Ascending aorta (tissue), 2 donors: ENCODE data around the gene TBC1D22B. TPM values are rescaled to one million over a fixed set of nuclear protein-coding genes. Genes with fewer than 3 reads are reported as not detected.
"Not testable (repeated sequence)": the region's sequence is repeated elsewhere in the genome, so short reads cannot be mapped to it uniquely, and the experiment has no call there.

Experiments
- DNase-seq, 2 donors: peaks; one replicate each; pipeline ENCODE4 v3.0.0-alpha.2; 2019; ENCODE audit warnings: low spot score in 2 of 2
- H3K27ac ChIP-seq, 2 donors: fragments of 200-600 bp; sonication (generic); one replicate each; pipeline ENCODE4 v1.5.1; 2016 to 2017; ENCODE audit warnings: mild to moderate bottlenecking in 1 of 2
- H3K27me3 ChIP-seq: fragments of 200-600 bp; sonication (generic); one replicate; pipeline ENCODE4 v1.5.1; 2017
- H3K36me3 ChIP-seq, 2 donors: fragments of 200-600 bp; sonication (generic); one replicate each; pipeline ENCODE4 v1.5.1; 2016
- H3K4me1 ChIP-seq, 2 donors: fragments of 200-600 bp; sonication (generic); one replicate each; pipeline ENCODE4 v1.5.1; 2016 to 2017; ENCODE audit warnings: mild to moderate bottlenecking in 1 of 2
- H3K4me3 ChIP-seq, 2 donors: fragments of 200-600 bp; sonication (generic); one replicate each; pipeline ENCODE4 v1.5.1; 2016 to 2017; ENCODE audit warnings: mild to moderate bottlenecking in 1 of 2
- H3K9me3 ChIP-seq, 2 donors: fragments of 200-600 bp; sonication (generic); one replicate each; pipeline ENCODE4 v1.5.1; 2016
- intact Hi-C: fragments of 100-400 bp; cut with DNase I; formaldehyde crosslinking; loops from one replicate; pipeline ENCODE4 v1.15.1; 2023
- total RNA-seq: library from RNA; depleted of rRNA; stranded (reverse); fragments of >200 nt; gene quantifications from one replicate; pipeline ENCODE4 v1.1.0, GENCODE V29; 2016
- TF ChIP-seq, protein P1 (sequence below), 3 experiments: fragments of 200-600 bp in 2 of 3; fragments of 450-650 bp in 1 of 3; sonication (generic) in 2 of 3; IDR thresholded peaks; one replicate each; pipeline ENCODE4 v1.5.1; 2016 to 2019; ENCODE audit warnings: antibody characterized with exemption in 3 of 3, mild to moderate bottlenecking in 1 of 3, moderate library complexity in 1 of 3

The TBC1D22B gene
- total RNA-seq, 1 donor from 2014 or later, result 11.1 TPM

DNA sequence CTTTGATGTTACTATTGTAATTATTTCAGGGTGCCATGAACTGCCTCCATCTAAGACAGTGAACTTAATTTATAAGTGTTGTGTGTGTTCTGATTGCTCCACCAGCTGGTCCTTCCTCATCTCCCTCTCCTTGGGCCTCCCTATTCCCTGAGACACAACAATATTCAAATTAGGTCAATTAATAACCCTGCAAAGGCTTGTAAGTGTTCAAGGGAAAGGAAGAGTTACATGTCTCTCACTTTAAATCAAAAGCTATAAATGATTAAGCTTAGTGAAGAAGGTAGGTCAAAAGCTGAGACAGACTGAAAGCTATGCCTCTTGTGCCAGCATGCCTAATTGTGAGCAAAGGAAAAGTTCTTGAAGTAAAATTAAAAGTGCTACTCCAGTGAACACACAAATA lies 35.9 kb downstream of the TBC1D22B start:
- TF ChIP-seq, protein P1, sequence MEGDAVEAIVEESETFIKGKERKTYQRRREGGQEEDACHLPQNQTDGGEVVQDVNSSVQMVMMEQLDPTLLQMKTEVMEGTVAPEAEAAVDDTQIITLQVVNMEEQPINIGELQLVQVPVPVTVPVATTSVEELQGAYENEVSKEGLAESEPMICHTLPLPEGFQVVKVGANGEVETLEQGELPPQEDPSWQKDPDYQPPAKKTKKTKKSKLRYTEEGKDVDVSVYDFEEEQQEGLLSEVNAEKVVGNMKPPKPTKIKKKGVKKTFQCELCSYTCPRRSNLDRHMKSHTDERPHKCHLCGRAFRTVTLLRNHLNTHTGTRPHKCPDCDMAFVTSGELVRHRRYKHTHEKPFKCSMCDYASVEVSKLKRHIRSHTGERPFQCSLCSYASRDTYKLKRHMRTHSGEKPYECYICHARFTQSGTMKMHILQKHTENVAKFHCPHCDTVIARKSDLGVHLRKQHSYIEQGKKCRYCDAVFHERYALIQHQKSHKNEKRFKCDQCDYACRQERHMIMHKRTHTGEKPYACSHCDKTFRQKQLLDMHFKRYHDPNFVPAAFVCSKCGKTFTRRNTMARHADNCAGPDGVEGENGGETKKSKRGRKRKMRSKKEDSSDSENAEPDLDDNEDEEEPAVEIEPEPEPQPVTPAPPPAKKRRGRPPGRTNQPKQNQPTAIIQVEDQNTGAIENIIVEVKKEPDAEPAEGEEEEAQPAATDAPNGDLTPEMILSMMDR (IDR thresholded peaks at IDR 0.05), result no peak
- Histone ChIP-seq H3K9me3 (no peaks in the 10 kb centered on the region), H3K36me3 (peaks cover 29 to 55% of the 10 kb centered on the region in 2 donors), H3K4me1 (no peaks in the 10 kb centered on the region), H3K4me3 (no peak overlapping the region), H3K27me3 (no peaks in the 10 kb centered on the region), H3K27ac (no peak overlapping the region)
- DNase-seq, result no peak
- intact Hi-C loops, result no loop called here

DNA sequence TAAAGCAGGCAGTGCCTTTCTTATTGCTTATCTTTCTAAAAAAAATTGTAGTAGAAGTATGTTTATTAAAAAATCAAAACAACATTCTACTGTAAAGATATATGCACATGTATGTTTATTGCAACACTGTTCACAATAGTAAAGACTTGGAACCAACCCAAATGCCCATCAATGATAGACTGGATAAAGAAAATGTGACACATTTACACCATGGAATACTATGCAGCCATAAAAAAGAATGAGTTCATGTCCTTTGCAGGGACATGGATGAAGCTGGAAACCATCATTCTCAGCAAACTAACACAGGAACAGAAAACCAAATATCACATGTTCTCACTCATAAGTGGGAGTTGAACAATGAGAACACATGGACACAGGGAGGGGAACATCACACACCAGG lies 40.1 kb downstream of the TBC1D22B start:
- peaks cover 19 to 41% of the 10 kb centered on the region in 2 donors for H3K36me3 ChIP-seq
- DNase-seq, H3K9me3 ChIP-seq, H3K27me3 ChIP-seq, H3K4me3 ChIP-seq, intact Hi-C loops, H3K4me1 ChIP-seq, H3K27ac ChIP-seq: not testable (repeated sequence)

DNA sequence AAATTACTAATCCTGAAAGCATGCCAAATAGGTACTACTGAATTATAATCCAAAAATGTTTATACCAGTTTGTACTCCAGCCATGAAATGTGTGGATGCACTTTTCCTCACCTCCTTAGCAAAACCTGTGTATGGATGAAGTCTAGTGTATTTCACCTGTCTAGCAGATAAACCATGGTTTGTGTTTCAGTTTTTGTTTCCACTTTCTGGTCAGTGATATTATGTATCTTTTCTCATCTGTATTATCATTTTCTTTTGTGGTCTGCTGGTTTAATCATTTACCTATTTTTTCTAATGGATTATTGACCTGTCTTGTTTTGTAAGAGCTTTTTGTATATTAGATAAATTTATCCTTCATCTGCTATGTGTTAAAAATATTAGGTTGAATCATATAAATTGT lies 41.4 kb downstream of the TBC1D22B start:
- H3K27me3 ChIP-seq, result no peaks in the 10 kb centered on the region
- H3K27ac ChIP-seq, result no peak overlapping the region
- intact Hi-C loops, result no loop called here
- no peak overlapping the region for H3K4me3 ChIP-seq
- H3K4me1 ChIP-seq, result no peaks in the 10 kb centered on the region
- no peaks in the 10 kb centered on the region for H3K9me3 ChIP-seq
- DNase-seq, result no peak
- peaks cover 25 to 38% of the 10 kb centered on the region in 2 donors for H3K36me3 ChIP-seq
- TF ChIP-seq, protein P1 (IDR thresholded peaks at IDR 0.05), result no peak

DNA sequence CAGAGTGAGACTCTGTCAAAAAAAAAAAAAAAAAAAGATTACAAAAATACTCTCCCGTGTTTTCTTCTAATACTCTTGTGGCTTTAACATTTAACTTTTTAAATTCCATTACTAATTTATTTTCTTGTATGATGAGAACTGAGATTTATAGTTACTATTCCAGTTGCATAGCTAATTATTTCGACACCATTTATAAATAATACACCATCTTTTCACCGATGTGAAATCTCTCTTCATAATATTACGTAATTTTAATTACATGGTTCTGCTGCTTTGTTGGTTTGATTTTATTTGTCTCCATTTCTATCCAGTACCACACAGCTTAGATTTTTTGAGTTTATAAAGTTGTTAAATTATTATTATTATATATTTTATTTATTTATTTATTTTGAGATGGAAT lies 42.4 kb downstream of the TBC1D22B start:
- peaks cover 20 to 36% of the 10 kb centered on the region in 2 donors for H3K36me3 ChIP-seq
- intact Hi-C loops, result no loop called here

DNA sequence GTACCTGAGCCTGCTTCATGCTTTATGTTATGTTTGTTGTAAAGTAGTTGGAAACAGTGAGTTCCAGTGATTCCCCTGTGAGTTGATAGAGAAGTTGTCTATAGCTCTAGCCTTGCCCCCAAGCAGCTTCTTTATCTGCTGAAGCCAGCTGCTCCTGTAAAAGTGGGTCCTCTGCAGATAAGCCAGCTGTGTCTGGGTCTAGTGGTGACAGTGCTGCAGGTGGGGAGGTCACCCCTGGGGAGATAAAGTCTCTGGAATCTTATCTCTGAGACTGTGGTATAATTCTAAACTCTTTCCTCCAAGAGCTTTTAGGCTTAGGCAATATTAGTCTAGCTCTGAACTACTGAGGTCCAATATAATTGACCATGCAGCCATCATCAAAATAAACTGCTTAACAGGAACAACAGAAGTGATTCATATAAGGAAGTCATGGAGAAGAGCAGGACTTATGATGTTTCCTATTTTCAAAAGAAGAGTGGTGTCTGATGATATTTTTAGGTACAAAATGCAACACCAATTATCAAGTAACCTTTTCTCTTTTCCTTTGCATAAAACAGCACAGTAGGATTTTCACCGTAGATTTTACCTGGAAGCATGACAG lies 44.6 kb downstream of the TBC1D22B start:
- no peaks in the 10 kb centered on the region for H3K4me1 ChIP-seq
- H3K27ac ChIP-seq, result no peak overlapping the region
- intact Hi-C loops, result no loop called here
- H3K36me3 ChIP-seq, result peaks cover 16 to 23% of the 10 kb centered on the region in 2 donors
- H3K9me3 ChIP-seq, result no peaks in the 10 kb centered on the region
- H3K4me3 ChIP-seq, result no peak overlapping the region
- H3K27me3 ChIP-seq, result no peaks in the 10 kb centered on the region
- no peak for DNase-seq
- TF ChIP-seq, protein P1 (IDR thresholded peaks at IDR 0.05), result no peak

More for the DNA sequence above, 42.4 kb downstream of the TBC1D22B start:
- no peak overlapping the region for H3K27ac ChIP-seq
- no peak for DNase-seq
- TF ChIP-seq, protein P1 (IDR thresholded peaks at IDR 0.05), result no peak
- H3K4me3 ChIP-seq, result no peak overlapping the region
- no peaks in the 10 kb centered on the region for H3K4me1 ChIP-seq
- no peaks in the 10 kb centered on the region for H3K9me3 ChIP-seq
- H3K27me3 ChIP-seq, result no peaks in the 10 kb centered on the region

DNA sequence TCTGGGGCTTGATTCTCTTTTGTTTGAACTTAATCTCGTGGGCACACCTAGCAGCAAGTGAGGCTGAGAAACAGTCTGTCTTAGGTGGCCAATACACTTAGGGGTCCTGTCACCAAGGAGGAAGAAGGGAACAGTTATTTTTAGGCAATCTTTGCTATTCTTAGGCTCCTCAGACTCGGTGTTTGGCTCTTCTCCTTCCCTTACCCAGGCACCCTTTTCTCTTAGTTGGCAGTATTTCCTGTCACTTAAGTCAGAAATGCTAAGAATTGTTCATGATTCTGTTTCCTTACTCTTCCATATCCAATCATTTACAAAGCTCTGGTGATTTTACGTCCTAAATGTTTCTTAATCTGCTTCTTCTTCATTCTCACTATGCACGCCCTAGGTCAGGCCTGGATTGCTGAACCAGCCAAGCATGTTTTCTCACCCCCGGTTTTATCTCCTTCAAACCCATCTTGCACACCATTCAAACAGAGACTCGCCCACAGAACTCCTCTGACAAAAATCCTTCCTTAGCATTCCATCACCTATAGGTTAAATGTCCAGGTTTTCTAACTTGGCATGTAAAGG lies 45.6 kb downstream of the TBC1D22B start:
- H3K9me3 ChIP-seq, result no peaks in the 10 kb centered on the region
- DNase-seq, result no peak
- no peaks in the 10 kb centered on the region for H3K27me3 ChIP-seq
- H3K4me1 ChIP-seq, result peaks cover 0 to 5% of the 10 kb centered on the region in 2 donors
- no peak overlapping the region for H3K27ac ChIP-seq
- TF ChIP-seq, protein P1 (IDR thresholded peaks at IDR 0.05), result no peak
- intact Hi-C loops, result no loop called here
- peaks cover 12 to 19% of the 10 kb centered on the region in 2 donors for H3K36me3 ChIP-seq
- no peak overlapping the region for H3K4me3 ChIP-seq
